Fibroblast of the aortic adventitia (primary cell): ENCODE measurements around the gene NPEPL1. TPM values are rescaled to one million over a fixed set of nuclear protein-coding genes. Genes with fewer than 3 reads are reported as not detected.

Experiments
- DNase-seq: peaks from one replicate; pipeline ENCODE4 v3.0.0-alpha.2; 2010; ENCODE audit warnings: low read depth
- H3K4me3 ChIP-seq: 2 replicates; pipeline ENCODE4 v1.5.1; 2011; ENCODE audit warnings: low read depth, mild to moderate bottlenecking, control low read depth, low read length, moderate library complexity
- CTCF ChIP-seq: IDR thresholded peaks from 2 replicates; pipeline ENCODE4 v1.5.1; 2011; ENCODE audit warnings: mild to moderate bottlenecking, low read length, control low read depth, inconsistent platforms; ENCODE audit not compliant: insufficient read depth
- total RNA-seq: library from RNA; depleted of rRNA; stranded (reverse); fragments of >200 nt; gene quantifications from 2 replicates; pipeline ENCODE4 v1.2.3, GENCODE V29; 2012; ENCODE audit warnings: low replicate concordance

Gene NPEPL1
- total RNA-seq, 1 donor, result 24.5 TPM

DNA sequence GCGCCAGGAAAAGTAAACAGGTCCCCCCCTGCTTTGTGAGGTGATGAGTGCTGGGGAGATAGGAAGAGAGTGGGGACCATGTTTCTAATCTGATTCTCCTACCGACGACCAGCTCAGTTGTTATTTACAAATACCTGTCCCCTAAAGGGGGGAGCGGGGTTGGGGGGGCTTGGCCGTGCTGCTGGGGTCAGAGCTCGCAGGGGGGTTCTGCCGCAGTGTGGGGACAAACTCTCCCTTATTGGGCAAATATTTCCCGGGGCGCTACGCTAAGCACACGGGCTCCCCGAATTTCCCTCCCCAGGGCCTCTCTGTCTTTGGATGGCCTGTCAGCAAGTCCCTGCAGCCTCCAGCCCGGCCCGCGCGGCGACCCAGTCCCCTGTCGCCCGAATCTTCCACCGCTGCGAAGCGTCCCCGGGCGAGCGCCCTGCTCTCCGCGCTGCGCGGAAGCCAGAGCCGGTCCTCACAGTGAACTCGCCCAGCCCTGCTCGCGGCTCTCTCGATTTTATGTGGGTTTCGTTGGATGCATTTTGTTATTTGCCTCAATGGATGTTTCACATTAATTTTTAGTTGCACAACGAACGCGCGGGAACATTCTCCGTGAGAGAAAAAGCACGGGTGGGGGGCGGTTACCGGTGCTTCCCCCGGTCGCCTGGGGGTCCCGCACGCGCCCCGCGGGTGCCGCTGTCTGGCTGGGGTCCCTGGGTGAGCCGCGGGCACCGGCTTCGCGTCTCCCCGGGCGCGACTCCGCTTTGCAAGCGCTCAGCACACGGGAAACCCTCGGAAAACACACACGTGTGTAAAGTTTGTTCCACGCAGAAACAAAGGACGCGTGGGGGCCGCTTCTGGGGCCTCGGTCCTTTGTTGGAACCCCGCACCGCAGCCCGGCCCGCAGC lies 43.1 kb upstream of the NPEPL1 start:
- no peak for TF ChIP-seq CTCF
- no peak for DNase-seq
- H3K4me3 ChIP-seq, result no peak overlapping the region

- no peak for TF ChIP-seq CTCF
- DNase-seq, result peak; percentile 30
- H3K4me3 ChIP-seq, result peak overlapping the region; percentile 97
Observed at GRCh38 chr20:58650181-58650775, 42.3 kb upstream of the NPEPL1 start.

DNA sequence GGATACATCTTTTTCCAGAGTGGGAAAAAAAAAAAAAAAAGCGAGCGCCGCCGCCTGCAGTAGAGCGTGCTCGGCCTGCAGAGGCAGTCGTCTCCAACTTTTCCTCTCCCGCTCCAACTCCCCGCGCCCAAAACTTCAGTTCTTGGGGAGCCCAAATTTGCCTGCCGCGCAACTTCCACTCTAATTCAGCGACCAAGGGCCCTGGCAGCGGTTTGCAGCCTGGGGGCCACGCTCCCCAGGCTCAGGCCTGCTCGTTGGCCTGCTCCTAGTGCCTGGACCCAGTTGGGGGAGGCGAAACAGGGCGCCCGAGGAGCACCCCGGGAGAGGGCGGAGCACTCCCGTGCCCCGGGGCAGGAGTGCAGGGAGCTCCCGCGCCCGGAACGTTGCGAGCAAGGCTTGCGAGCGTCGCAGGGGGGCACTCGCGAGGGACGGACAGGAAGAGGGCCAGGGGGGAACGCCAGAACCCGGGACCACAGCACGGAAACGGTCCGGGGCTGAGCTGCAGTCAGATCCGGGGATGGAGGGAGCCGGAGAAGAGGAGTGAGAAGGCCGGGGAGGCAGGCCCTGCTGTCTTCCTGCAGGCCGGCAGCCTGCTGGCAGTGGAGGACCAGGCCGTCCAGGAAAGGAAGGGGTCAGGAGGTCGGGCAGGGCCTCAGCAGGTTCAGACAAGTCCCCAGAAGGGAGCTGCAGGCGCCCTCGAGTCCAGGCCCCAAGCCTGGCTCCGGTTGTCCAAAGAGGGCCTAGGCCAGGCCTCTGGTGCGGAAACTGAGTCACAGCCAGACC lies 41.6 kb upstream of the NPEPL1 start, which contains the start of gene STX16:
Gene STX16, plus strand, starts transcription at position 508 of the 783 bp plus-strand sequence. CDS start 724 bp downstream, outside the sequence.
- TF ChIP-seq CTCF, result peak; percentile 69
- peak within 1 kb of the TSS; percentile 97 for H3K4me3 ChIP-seq
- peak; percentile 92 for DNase-seq

DNA sequence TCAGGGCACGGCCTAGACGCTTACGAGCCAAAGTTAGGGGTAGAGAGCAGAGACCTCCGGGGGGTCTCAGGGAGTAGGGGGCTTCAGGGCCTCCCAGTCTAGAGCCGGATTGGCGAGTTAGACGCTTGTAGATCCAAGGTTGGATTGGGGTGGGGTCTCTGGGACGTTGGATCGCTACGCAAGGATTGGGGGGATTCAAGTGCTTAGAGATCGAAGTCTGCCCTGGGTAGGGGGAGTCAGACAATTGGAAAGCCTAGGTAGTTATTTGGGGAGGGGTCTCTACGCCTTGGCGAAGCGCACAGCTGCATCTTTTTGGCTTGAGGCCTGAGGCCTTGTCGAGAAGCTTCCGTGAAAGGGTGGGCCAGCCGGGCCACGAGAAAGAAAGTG lies 41.0 kb upstream of the NPEPL1 start:
- no peak for TF ChIP-seq CTCF
- no peak for DNase-seq
- H3K4me3 ChIP-seq, result peak overlapping the region; percentile 97

- H3K4me3 ChIP-seq, result peak overlapping the region; percentile 97
- no peak for TF ChIP-seq CTCF
- peak; percentile 69 for DNase-seq
Observed at GRCh38 chr20:58651946-58652605, 40.5 kb upstream of the NPEPL1 start.

DNA sequence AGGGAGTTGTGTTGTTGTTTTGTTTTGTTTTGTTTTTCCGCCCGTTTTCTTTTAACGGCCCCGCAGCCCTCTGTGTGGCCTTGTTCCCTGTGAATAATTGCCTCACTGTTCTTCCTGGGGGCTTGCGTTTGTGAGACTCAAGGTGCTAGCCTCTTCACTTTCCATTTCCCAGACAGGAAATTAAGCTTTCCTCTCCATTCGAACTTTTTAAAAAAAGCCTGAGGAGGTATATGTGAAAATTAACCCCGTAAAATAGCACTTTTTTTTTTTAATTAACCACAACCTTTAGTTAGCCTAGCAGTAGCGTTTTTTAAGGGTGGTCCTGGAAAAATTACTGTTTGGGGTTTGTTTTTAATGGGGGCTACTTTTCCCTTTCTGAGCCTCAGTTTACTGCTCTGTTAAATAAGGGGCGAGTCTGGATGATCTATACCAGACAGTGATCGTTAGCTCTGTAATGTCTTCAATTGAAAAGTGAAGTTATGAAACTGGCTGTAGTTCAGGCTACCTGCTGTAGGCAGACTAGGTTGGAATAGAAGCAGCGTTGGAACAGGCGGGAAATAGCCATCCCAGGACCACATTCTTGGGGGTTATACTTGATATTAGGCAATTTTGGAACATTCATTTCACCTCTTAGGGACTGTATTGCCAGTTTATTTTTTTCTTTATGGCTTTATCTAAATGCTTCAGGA lies 39.9 kb upstream of the NPEPL1 start:
- DNase-seq, result no peak
- peak overlapping the region; percentile 97 for H3K4me3 ChIP-seq
- TF ChIP-seq CTCF, result no peak
